Stimulated activated CD4-positive, alpha-beta T cell treated with anti-CD3 and anti-CD28 coated beads, Interleukin-2, amount 100 ng/mL, for 4 hours (primary cell): ENCODE measurements around the gene SIMC1.
"Not testable (repeated sequence)": the region's sequence is repeated elsewhere in the genome, so short reads cannot be mapped to it uniquely, and the experiment has no call there.

Experiments used
- DNase-seq: peaks from one replicate; pipeline ENCODE4 v3.0.0-alpha.2; 2020; ENCODE audit warnings: low read depth

Gene SIMC1

DNA sequence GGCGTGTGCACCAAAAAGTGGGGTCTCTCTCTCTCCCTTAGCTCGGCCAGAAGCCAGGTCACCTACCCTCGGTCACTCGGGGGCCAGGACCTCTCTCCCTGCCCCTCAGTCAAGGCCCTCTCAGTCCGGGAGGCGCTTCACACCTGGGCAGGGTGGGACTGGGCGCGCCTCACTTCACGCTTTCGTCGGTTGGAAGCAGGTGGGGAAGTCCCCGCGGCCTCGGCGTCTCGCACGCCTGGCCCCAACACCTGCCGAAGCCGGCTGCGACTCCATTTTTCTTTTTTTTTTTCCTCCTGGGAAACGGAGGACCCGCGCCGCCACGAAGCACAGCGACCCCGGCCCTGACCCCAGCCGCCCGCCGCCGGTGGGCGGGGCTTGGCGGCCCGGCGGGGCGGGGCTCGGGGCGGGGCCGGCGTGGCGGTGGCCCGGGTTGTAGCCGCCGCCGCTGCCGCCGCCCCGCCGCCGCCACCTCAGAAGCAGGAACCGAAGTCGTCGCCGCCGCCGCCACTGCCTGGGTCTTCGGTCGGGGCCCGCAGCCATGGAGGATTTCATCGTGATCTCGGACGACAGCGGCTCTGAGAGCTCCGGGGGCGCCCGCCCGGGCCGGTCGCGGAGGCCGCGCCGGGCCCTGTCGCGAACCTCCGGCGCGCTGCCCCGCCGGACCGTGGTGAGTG lies at the start of gene SIMC1:
Gene SIMC1 (plus strand): TSS at position 454 of the 674 bp plus-strand sequence. CDS start 85 bp downstream, at position 539.
- peak; percentile 46 for DNase-seq

DNA sequence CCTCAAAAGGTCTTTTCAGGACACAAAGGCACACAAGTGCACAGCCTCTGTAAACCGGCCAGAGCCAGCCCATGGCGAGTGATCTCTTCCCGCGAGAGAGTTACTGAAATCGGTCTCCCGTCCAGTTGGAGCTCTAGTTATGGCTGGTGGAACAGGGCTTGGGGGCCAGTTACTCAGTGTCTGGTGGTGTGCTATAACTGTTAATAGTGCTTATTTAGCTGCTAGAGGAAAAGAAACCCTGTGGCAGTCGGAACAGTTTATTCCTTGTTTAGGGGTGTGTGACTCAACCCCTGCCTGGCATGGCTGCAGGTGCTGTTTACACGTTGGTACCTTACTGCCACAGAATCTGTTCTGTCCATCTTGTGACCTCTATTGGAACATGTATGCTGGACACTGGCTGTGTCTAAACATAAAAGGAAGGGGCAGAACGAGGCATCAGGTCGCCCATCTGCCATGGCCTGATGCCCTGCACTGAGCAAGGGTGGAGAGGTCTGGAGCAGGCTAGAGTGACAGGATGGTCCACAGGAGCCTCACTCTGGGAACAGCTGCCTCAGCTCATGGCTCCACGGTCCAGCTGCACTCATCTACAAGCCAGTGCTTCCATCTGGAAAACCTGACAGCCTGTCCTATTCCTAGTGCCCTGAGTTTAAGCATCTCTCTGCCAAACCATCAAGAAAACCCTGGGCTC lies 49.6 kb upstream of the SIMC1 start:
- DNase-seq, result no peak

DNA sequence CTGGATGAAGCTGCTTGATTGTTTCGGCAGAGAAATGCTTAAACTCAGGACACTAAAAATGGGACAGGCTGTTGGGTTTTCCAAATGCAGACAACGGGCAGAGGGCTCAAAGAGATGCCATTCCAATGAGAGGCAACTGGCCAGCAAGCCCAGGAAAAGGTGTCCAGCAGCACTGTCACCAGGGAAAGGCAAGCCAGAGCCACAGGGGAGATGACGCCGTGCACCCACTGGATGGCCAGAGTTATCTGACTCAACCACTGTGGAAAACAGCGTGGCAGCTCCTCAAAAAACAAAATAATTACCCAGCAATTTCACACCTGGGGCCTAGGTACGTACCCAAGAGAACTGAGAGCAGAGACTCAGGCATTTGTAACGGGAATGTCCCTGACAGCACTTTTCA lies 48.4 kb upstream of the SIMC1 start:
- DNase-seq, result no peak

DNA sequence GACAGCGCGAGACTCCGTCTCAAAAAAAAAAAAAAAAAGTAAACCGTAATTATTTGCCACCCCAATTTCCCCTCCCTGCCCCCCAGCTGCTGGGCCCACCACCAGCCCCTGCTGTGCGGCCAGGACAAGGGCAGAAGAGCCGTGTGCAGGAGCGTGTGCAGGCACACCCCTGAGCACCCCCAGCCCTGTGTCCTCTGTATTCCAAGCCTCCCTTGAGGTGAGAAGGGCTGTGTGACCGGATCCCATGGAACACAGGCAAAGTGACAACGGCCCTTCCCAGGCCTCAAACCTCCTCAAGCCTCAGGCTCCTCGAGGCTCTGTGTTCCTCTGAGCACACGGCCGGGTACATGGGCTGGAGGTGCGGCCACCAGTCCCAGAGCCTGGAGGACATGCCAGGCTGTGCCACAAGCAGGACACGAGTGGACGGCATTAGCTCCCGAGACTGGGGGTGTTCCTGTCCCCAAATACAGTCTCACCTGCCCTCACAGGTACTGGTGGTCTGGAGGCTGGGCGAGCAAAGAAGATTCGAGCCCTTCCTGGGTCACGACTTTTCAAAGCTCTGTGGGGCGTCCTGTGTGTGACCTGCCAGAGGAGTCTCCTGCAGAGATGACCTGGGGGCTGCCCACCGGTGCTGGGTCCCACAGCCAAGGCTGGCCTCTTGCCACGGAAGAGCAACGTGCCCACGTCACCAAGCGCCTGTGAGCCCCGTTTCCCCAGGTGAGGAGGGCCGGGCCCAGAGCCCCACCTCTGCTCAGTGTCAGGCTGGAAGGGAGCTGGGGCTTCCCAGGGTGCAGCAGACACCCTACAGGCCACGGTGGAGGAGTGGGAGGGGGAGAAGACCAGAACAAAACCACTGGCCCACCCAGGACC lies 47.1 kb upstream of the SIMC1 start:
- no peak for DNase-seq

DNA sequence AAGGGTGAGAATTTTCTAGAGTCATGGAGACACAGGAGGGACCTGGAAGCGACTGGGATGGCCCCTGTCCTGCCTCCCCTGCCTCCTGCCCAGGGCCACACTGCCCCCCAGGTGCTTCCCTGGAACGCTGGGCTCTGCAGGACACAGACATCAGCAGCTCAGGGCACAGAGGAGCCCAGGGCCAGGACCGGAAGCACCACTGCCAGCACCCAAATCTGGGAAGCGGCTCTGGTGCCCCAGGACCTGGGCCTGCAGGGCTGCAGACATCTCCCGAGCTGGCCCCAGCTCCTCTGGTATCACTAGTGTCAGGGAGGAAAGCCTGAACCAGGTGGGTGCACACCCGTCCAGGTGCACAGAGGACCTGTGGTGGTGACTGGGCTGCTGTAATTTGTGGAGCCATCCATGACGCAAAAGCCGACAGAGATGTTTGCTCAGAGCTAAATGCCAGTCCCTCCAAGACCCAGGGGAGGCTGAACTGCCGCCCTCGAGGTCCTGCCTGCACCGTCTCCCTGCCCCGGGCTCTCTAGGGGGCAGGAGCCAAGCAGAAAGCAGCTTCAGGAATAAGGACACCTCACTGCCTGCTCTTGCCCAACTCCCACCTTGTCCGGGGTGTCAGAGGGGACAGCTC lies 46.0 kb upstream of the SIMC1 start:
- no peak for DNase-seq

DNA sequence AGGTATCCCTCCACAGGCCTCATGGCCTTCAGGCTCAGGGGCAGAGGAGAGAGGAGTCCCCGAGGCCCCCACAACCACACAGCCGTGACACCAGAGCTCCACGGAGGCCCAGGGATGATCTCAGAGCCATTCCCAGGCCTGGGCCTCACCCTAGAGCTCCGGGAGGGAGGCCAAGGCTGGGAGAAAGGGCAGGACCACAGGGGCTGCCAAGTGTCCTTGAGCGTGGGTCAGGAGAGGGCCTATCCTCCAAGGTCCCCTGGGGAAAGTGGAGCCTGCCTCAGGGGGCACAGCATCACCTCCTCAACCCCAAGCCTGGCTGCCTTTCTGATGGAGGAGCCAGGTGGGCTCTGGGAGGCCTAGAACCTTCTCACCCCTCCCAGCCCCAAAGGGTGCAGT lies 45.5 kb upstream of the SIMC1 start:
- not testable (repeated sequence) for DNase-seq

DNA sequence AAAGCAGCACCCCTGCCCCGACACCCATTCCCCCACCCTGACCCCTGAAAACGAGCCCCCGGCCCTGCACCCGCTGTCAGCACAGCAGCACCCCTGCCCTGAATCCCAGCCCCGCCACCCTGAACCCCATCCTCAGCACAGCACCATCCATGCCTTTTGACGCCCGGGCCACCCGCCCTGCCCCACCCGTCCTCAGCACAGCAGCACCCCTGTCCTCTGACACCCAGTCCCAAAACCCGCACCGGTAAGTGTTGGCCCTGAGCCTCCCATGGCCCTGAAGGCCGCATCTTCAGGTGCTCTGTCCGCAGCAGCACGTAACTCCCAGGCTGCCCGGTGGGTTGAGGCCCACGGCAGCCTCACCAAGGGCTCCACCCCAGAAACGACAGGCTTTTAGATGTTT lies 44.6 kb upstream of the SIMC1 start:
- DNase-seq, result not testable (repeated sequence)

DNA sequence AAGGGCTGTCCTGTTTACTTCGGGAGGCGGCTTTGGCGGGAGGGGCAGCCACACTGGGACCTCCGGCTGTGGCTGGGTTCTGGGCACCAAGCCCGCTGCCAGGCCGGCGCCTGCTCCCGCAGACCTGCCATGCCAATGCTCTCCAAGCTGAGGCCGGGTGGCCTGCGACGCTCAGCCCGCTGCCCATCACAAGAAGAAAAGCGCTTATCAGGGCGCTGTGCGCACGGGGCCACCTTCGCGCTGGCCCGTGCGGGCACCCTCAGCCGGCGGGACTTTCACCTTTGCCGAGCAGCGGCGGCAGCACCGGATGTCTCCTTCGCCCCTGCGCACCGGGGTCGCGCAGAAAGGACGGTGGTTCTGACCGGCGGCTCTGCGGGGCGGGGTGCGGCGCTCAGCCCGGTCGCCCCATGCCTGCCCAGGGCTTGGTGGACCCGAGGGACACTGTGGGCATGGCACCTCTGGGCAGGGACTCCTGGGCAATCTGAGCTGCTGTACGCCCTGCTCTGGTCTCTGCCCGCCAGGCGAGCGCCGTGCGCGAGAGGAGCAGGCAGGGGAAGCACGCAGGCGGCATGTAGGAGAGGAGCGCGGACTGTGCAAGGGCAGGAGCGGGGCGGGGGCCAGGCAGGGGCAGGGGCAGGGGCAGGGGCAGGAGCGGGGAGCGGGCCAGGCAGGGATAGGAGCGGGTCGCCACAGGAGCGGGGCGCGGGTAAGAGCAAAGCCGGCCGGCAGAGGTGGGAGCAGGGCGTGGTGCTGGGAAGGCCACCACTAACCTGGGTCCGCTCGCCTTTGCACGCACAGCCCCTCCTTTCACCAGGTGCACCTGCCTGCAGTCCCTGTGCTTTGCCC lies 43.8 kb upstream of the SIMC1 start:
- not testable (repeated sequence) for DNase-seq

DNA sequence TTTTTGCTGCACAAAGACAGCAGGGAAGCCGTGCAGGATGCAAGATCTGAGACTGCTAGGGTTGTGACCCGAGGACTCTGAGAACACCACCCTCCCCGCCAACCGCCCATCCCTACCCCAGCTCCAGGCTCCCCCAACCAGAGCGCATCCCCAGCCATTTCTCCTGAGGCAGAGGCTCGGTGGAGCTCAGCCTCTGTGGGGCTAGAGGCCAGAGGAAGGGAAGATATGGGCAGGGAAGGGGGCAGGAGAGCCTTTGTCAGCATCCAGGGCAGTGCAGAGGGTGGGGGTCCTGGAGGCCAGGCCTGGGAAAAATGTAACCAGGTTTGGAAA lies 43.2 kb upstream of the SIMC1 start:
- DNase-seq, result not testable (repeated sequence)

DNA sequence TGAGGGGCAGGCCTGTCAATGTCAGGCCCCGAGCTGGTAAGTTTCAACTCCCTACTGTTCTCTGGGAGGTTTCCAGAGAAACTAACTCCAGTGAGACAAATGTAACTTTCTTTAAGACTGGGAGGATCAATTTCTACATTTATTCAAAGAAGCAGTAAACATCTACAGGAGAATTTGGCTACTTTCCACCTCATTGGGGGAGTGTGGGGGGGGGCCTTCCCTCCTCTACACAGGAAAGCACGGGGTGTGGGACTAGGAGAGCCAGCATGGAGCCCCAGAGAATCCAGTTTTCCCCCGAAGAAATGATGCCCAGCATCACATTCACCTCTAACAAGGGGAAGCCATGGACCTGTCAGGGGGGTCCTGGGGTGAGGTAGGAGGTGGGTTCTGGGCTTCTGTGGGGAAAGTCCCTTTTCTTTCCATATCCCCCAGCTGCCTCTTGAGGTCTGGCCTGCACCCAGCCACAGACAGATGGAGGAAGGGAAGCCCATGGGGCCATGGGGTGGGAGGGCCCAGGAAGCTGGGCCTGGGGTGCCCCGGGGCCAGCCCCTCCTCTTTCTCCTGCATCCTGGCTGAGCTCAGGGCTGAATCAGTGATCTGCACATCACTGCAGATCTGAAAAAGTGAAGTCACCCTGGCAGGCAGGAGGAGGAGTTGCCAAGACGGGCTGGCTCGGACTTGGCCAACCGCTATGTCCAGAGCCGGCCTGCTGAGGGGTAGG lies 42.6 kb upstream of the SIMC1 start:
- DNase-seq, result not testable (repeated sequence)

DNA sequence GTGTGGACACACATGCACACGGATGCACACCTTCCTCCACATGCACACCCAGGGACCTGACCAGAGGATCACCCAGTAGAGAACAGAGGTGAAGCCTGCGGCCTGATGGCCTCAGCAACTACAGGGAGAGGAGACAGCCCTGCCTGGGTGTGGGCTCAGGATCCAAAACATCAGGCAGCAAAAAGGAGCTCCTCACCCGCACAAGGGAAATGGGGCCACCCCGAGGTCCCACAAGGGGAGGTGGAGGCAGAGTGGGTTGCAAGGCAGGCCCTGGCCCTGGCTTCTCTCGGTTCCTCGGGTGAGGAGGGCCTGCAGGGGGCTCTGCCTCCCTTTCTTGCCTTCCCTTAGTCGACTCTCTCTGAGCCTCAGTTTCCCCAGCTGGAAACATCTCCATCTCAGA lies 41.4 kb upstream of the SIMC1 start:
- DNase-seq, result not testable (repeated sequence)

DNA sequence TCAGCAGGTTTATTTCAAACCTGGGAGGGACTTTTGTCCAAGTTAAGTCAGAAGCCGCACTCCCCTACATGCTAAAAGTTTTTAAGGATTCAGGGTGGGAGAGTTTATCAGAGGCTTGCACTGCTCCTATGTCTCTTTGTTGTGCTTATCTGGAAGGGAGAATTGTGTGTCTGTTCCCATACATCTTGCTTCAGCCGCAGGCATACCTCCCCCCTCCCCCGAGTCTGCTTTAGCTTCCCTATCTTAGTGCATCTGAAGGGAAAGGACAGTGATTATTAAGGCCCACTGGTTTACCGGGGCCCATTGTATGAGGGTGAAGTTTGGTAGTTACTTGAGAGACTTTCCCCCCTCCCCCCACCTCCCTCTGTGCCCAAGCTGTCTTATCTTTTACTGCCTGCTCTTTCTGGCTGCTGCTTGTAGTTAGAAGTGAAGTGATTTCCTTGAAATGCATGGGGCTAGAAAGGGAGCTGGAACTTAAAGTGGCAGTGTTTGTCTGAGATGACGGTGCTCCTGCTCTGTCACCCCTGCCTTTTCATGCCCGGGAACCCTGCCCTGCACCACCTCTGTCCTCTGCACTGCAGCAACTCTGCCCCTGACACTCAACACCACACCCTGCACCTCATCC lies 40.9 kb upstream of the SIMC1 start:
- not testable (repeated sequence) for DNase-seq

DNA sequence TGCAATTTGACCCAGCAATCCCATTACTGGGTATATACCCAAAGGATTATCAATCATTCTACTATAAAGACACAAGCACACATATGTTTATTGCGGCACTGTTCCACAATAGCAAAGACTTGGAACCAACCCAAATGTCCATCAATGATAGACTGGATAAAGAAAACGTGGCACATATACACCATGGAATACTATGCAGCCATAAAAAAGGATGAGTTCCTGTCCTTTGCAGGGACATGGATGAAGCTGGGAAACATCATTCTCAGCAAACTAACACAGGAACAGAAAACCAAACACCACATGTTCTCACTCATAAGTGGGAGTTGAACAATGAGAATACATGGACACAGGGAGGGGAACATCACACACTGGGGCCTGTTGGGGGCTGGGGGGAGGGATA lies 39.9 kb upstream of the SIMC1 start:
- DNase-seq, result not testable (repeated sequence)

DNA sequence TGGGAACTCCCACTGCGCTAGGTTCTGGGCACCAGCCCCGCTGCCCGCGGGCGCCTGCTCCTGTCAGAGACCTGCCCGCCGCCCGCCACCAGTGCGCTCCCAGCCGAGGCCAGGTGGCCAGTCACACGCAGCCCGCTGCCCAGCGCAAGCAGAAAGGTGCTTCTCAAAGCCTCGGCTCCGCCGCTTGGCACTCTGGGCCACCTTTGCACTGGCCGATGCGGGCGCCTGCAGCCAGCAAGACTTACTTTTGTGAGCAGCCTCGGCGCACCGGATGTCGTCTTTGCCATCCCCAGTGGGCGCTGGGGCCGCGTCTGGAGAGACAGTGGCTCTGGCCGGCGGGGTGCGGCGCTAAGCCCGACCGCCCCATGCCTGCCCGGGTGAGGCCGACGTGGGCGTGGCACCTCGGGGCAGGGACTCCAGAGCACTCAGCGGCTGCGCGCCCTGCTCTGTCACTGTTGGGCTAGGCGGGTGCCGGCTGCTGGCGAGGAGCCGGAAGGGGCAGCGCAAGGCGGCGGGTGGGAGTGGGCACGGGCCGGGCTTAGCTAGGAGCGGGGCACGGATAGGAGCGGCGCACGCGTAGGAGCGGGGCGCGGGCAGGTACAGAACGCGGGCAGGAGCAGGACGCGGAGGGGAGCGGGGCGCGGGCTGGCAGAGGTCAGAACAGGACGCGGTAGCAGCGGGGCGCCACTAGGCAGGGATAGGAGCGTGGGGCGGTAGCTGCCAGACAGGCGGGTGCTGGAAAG lies 39.1 kb upstream of the SIMC1 start:
- not testable (repeated sequence) for DNase-seq

DNA sequence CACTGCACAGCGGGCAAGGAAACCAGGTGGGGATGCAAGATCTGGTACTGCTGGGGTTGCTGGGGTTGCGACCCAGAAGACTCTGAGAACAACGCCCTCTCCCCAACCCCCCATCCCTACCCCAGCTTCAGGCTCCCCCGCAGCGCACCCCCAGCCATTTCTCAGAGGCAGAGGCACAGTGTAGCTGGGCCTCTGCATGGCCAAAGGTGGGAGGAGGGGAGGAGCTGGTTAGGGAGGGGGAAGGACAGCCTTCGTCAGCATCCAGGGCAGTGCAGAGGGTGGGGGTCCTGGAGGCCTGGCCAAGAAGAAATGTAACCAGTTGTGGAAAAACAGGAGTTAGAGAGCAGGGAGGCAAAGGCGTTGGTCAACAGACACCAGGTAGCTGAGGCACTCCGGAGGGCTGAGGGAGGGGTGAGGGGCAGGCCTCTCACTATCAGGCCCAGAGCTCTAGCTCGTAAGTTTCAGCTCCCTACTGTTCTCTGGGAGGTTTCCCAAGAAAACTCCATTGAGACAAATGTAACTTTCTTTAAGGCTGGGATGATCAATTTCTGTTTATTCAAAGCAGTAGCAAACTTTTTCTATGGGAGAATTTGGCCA lies 38.3 kb upstream of the SIMC1 start:
- not testable (repeated sequence) for DNase-seq

DNA sequence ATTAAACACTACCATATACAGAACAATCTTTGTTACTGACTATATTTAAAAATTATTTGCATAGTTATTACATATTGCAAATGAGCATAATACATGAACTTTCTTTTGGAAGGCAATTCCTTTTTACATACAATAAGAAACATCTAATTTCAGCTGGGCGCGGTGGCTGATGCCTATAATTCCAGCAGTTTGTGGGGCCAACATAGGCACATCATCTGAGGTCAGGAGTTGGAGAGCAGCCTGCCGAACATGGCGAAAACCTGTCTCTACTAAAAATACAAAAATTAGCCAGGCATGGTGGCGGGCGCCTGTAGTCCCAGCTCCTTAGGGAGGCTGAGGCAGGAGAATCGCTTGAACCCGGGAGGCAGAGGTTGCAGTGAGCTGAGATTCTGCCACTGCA lies 36.4 kb upstream of the SIMC1 start:
- no peak for DNase-seq

DNA sequence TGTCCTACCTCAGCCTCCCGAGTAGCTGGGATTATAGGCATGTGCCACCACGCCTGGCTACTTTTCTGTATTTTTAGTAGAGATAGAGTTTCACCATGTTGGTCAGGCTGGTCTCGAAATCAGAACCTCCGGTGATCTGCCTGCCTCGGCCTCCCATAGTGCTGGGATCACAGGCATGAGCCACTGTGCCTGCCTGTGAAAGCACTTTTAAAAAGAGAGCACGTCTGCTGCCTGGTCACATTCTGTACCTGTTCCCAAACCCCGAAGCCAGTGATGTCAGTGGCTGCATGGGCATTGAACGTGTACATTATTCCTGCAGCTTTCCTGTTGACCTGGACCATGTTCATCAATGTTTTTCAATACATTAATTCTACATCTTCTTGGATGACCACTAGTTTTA lies 35.1 kb upstream of the SIMC1 start:
- DNase-seq, result no peak

DNA sequence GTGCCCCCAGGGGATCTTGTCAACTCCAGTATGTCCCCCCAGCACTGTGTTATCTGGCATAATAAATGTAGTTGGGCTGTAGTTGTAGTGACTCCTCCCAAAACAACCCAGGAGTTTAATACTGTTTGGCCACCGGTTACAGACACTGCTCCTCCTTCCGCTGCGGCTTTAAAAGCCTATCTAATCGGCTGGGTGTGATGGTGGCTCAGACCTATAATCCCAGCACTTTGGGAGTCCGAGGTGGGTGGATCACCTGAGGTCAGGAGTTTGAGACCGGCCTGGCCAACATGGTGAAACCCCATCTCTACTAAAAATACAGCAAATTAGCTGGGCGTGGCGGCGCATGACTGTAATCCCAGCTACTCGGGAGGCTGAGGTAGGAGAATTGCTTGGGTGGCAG lies 34.7 kb upstream of the SIMC1 start:
- not testable (repeated sequence) for DNase-seq

DNA sequence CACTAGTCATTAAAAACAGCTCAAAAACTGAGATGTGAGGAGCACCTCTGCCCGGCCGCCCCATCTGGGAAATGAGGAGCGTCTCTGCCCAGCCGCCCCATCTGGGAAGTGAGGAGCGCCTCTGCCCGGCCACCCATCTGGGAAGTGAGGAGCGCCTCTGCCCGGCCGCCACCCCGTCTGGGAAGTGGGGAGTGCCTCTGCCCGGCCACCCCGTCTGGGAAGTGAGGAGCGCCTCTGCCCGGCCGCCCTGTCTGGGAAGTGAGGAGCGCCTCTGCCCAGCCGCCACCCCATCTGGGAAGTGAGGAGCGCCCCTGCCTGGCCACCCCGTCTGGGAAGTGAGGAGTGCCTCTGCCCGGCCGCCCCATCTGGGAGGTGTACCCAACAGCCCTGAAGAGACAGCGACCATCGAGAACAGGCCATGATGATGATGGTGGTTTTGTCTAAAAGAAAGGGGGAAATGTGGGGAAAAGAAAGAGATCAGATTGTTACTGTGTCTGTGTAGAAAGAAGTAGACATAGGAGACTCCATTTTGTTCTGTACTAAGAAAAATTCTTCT lies 23.7 kb upstream of the SIMC1 start:
- DNase-seq, result not testable (repeated sequence)
